Erythroblast (primary cell): ENCODE measurements around the gene ADCY4.

Experiments used
- GATA1 ChIP-seq: IDR thresholded peaks from 2 replicates; pipeline ENCODE4 v1.6.1; 2011; ENCODE audit warnings: low read depth, mild to moderate bottlenecking, control low read depth, low read length, moderate library complexity
- POLR2A ChIP-seq: IDR thresholded peaks from 2 replicates; pipeline ENCODE4 v1.6.1; 2011; ENCODE audit warnings: mild to moderate bottlenecking, low read length

- TF ChIP-seq POLR2A, result no peak
- TF ChIP-seq GATA1, result no peak
Observed at GRCh38 chr14:24351517-24351916, 16.6 kb upstream of the ADCY4 start.
